Prostate gland (tissue), 2 donors: ENCODE results near the gene MED27.

Experiments used
- POLR2AphosphoS5 ChIP-seq: sonication (generic); formaldehyde crosslinking; IDR thresholded peaks from one replicate; pipeline ENCODE4 v1.6.1; 2017; ENCODE audit warnings: antibody characterized with exemption
- TF ChIP-seq, protein P1 (sequence below), 4 experiments: fragments of 200-600 bp in 2 of 4; fragments of 450-650 bp in 2 of 4; sonication (generic) in 2 of 4; IDR thresholded peaks; 1 replicate in 3 of 4; 2 replicates in 1 of 4; pipeline ENCODE4 v1.5.1; 2016 to 2019; ENCODE audit warnings: antibody characterized with exemption in 4 of 4, mild to moderate bottlenecking in 2 of 4, moderate library complexity in 2 of 4

- TF ChIP-seq, protein P1, sequence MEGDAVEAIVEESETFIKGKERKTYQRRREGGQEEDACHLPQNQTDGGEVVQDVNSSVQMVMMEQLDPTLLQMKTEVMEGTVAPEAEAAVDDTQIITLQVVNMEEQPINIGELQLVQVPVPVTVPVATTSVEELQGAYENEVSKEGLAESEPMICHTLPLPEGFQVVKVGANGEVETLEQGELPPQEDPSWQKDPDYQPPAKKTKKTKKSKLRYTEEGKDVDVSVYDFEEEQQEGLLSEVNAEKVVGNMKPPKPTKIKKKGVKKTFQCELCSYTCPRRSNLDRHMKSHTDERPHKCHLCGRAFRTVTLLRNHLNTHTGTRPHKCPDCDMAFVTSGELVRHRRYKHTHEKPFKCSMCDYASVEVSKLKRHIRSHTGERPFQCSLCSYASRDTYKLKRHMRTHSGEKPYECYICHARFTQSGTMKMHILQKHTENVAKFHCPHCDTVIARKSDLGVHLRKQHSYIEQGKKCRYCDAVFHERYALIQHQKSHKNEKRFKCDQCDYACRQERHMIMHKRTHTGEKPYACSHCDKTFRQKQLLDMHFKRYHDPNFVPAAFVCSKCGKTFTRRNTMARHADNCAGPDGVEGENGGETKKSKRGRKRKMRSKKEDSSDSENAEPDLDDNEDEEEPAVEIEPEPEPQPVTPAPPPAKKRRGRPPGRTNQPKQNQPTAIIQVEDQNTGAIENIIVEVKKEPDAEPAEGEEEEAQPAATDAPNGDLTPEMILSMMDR (IDR thresholded peaks at IDR 0.05) = no peak
- no peak for TF ChIP-seq POLR2AphosphoS5
Observed at GRCh38 chr9:131833083-131833482, 246.6 kb downstream of the MED27 start.
